HG03196 (cell line): ENCODE data around the gene SNRPN.
"Not testable (repeated sequence)": the region's sequence is repeated elsewhere in the genome, so short reads cannot be mapped to it uniquely, and the experiment has no call there.

Source experiments
- ATAC-seq: cut with Tn5 transposase; IDR thresholded peaks from one replicate; pipeline ENCODE4 v1.9.1; 2021; ENCODE audit not compliant: unreplicated experiment

SNRPN gene

GRCh38 chr15:24954783-24955530 is at the start of gene SNRPN, which contains the start of gene SNURF:
TSS of gene SNRPN (plus strand) at chr15:24954987. CDS start at chr15:24974454, 19,467 bp downstream.
TSS of gene SNURF (plus strand) at chr15:24954987. CDS start at chr15:24955049, 62 bp downstream.
- ATAC-seq = peak; percentile 58

- no peak for ATAC-seq
Observed at GRCh38 chr15:24916305-24917009, 38.3 kb upstream of the SNRPN start.

GRCh38 chr15:24917431-24917830 is 37.4 kb upstream of the SNRPN start:
- ATAC-seq = no peak

GRCh38 chr15:24919446-24919845 is 35.3 kb upstream of the SNRPN start:
- no peak for ATAC-seq

GRCh38 chr15:24922781-24923180 is 32.0 kb upstream of the SNRPN start:
- not testable (repeated sequence) for ATAC-seq

GRCh38 chr15:24924153-24924552 is 30.6 kb upstream of the SNRPN start:
- ATAC-seq = no peak

GRCh38 chr15:24924621-24925020 is 30.2 kb upstream of the SNRPN start:
- ATAC-seq = no peak

GRCh38 chr15:24931874-24932732 is 22.7 kb upstream of the SNRPN start:
- not testable (repeated sequence) for ATAC-seq

GRCh38 chr15:24933716-24934115 is 21.1 kb upstream of the SNRPN start:
- ATAC-seq = no peak

- ATAC-seq = not testable (repeated sequence)
Observed at GRCh38 chr15:24938224-24938623, 16.6 kb upstream of the SNRPN start.

- no peak for ATAC-seq
Observed at GRCh38 chr15:24940236-24940635, 14.6 kb upstream of the SNRPN start.

GRCh38 chr15:24943361-24943760 is 11.4 kb upstream of the SNRPN start:
- ATAC-seq = no peak

- ATAC-seq = no peak
Observed at GRCh38 chr15:24944954-24945353, 9.8 kb upstream of the SNRPN start.

- no peak for ATAC-seq
Observed at GRCh38 chr15:24945711-24946110, 9.1 kb upstream of the SNRPN start.

GRCh38 chr15:24948495-24948894 is 6.3 kb upstream of the SNRPN start:
- no peak for ATAC-seq

GRCh38 chr15:24955531-24955921 is 739 bp downstream of the SNRPN start:
- no peak for ATAC-seq

GRCh38 chr15:24956111-24956838 is 1.5 kb downstream of the SNRPN start:
- ATAC-seq = peak; percentile 80

GRCh38 chr15:24957691-24958090 is 2.9 kb downstream of the SNRPN start:
- ATAC-seq = no peak

GRCh38 chr15:24961967-24962366 is 7.2 kb downstream of the SNRPN start:
- no peak for ATAC-seq

GRCh38 chr15:24962880-24963279 is 8.1 kb downstream of the SNRPN start:
- no peak for ATAC-seq
